PC-3 (cell line): ENCODE measurements around the gene LIN28B. TPM values are rescaled to one million over a fixed set of nuclear protein-coding genes. Genes with fewer than 3 reads are reported as not detected.
"Not testable (repeated sequence)": the region's sequence is repeated elsewhere in the genome, so short reads cannot be mapped to it uniquely, and the experiment has no call there.

ENCODE experiments used
- ATAC-seq: fragments of 200-7000 bp; cut with Tn5 transposase; 2 replicates; pipeline ENCODE4 v1.9.1; 2020; ENCODE audit warnings: mild to moderate bottlenecking, moderate library complexity
- BruUV-seq: library from RNA; stranded (reverse); fragments of 400-500 nt; replicated peaks from 2 replicates; lab custom pipeline; 2021; lab: Mats Ljungman, UMichigan
- CTCF ChIA-PET: fragments of 300-600 bp; sonication (Branson Sonifier 250); formaldehyde crosslinking; loops from one replicate; lab custom pipeline; 2022; ENCODE audit warnings: antibody characterized with exemption; lab: Charles Lee
- POLR2A ChIA-PET: fragments of 300-600 bp; sonication (Branson Sonifier 250); formaldehyde crosslinking; loops from one replicate; lab custom pipeline; 2022; ENCODE audit warnings: antibody characterized with exemption; ENCODE audit not compliant: unreplicated experiment; lab: Charles Lee
- DNase-seq: peaks from one replicate; pipeline ENCODE4 v3.0.0-alpha.2; 2015
- H2AFZ ChIP-seq: fragments of 300-600 bp; sonication (generic); 2 replicates; pipeline ENCODE4 v1.6.0; 2016; ENCODE audit warnings: antibody characterized with exemption, low read length
- H3F3A ChIP-seq: fragments of 300-600 bp; sonication (generic); one replicate; pipeline ENCODE4 v1.6.0; 2017; ENCODE audit warnings: antibody characterized with exemption, low read length, control low read depth, mild to moderate bottlenecking; ENCODE audit not compliant: unreplicated experiment
- H3K27ac ChIP-seq: fragments of 300-600 bp; sonication (generic); 2 replicates; pipeline ENCODE4 v1.5.1; 2016; ENCODE audit warnings: mild to moderate bottlenecking, low read length
- H3K27me3 ChIP-seq: fragments of 300-600 bp; sonication (generic); 2 replicates; pipeline ENCODE4 v1.6.1; 2016; ENCODE audit warnings: low read length, mixed read lengths
- H3K36me3 ChIP-seq: fragments of 300-600 bp; sonication (generic); 2 replicates; pipeline ENCODE4 v1.6.1; 2016; ENCODE audit warnings: low read depth, mixed run types, low read length, mixed read lengths
- H3K4me1 ChIP-seq: fragments of 300-600 bp; sonication (generic); 2 replicates; pipeline ENCODE4 v1.5.1; 2016; ENCODE audit warnings: low read length; ENCODE audit not compliant: insufficient read depth
- H3K4me2 ChIP-seq: fragments of 300-600 bp; sonication (generic); 2 replicates; pipeline ENCODE4 v1.6.0; 2016; ENCODE audit warnings: low read length
- H3K4me3 ChIP-seq: fragments of 300-600 bp; sonication (generic); 2 replicates; pipeline ENCODE4 v1.5.1; 2016; ENCODE audit warnings: mild to moderate bottlenecking, low read length, mixed read lengths
- H3K79me2 ChIP-seq: fragments of 300-600 bp; sonication (generic); 2 replicates; pipeline ENCODE4 v1.6.1; 2017; ENCODE audit warnings: low read length, mixed read lengths
- H3K9ac ChIP-seq: fragments of 300-600 bp; sonication (generic); 2 replicates; pipeline ENCODE4 v1.6.0; 2016; ENCODE audit warnings: mild to moderate bottlenecking, low read length
- H3K9me2 ChIP-seq: fragments of 300-600 bp; sonication (generic); replicated peaks from 2 replicates; pipeline ENCODE4 v1.6.1; 2016; ENCODE audit warnings: mixed run types, low read length, mixed read lengths
- H3K9me3 ChIP-seq: fragments of 300-600 bp; sonication (generic); 2 replicates; pipeline ENCODE4 v1.6.1; 2016; ENCODE audit warnings: low read length, mixed read lengths
- H4K20me1 ChIP-seq: fragments of 300-600 bp; sonication (generic); 2 replicates; pipeline ENCODE4 v1.6.1; 2016; ENCODE audit warnings: low read length, mixed read lengths
- EZH2 ChIP-seq: fragments of 300-600 bp; sonication (generic); IDR thresholded peaks from one replicate; pipeline ENCODE4 v1.6.1; 2017; ENCODE audit warnings: antibody characterized with exemption, mild to moderate bottlenecking, low read length; ENCODE audit not compliant: unreplicated experiment
- EZH2phosphoT487 ChIP-seq: fragments of 300-600 bp; sonication (generic); IDR thresholded peaks from 2 replicates; pipeline ENCODE4 v1.6.1; 2018; ENCODE audit warnings: mild to moderate bottlenecking, antibody characterized with exemption, low read length, borderline replicate concordance
- intact Hi-C: fragments of 100-400 bp; cut with micrococcal nuclease; formaldehyde crosslinking; loops from 2 replicates; pipeline ENCODE4 v1.9.0; 2023
- total RNA-seq: library from RNA; depleted of rRNA; stranded (reverse); fragments of >200 nt; gene quantifications from 2 replicates; pipeline ENCODE4 v1.2.3, GENCODE V29; 2014
- TF ChIP-seq, protein P1 (sequence below): fragments of 300-600 bp; sonication (generic); conservative IDR thresholded peaks from 2 replicates; pipeline ENCODE4 v1.5.1; 2017; ENCODE audit warnings: antibody characterized with exemption, low read depth, mild to moderate bottlenecking, low read length

The LIN28B gene
- total RNA-seq, 1 experiment from 2014 or later: 0.11 TPM

DNA sequence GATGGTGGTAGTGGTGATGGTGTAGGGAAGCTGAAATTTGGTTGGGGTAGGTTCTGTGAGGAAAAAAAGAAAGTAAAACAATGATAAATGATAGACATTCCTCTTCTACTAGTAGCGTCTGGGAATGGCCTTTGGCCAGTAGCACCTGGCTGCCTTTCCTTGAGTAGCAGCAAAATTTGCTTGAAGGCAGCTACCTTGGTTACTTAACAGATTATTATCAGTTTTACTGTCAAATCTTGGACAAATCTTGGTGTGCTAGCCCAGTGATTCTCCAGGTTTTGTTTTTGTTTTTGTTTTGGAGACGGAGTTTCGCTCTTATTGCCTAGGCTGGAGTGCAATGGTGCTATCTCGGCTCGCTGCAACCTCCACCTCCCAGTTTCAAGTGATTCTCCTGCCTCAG, 26.4 kb downstream of the LIN28B start:
- POLR2A ChIA-PET: no interaction called here
- no peaks in the 10 kb centered on the region for H3K4me1 ChIP-seq
- intact Hi-C loops: no loop called here
- H3K9ac ChIP-seq: no peak overlapping the region
- TF ChIP-seq, protein P1, sequence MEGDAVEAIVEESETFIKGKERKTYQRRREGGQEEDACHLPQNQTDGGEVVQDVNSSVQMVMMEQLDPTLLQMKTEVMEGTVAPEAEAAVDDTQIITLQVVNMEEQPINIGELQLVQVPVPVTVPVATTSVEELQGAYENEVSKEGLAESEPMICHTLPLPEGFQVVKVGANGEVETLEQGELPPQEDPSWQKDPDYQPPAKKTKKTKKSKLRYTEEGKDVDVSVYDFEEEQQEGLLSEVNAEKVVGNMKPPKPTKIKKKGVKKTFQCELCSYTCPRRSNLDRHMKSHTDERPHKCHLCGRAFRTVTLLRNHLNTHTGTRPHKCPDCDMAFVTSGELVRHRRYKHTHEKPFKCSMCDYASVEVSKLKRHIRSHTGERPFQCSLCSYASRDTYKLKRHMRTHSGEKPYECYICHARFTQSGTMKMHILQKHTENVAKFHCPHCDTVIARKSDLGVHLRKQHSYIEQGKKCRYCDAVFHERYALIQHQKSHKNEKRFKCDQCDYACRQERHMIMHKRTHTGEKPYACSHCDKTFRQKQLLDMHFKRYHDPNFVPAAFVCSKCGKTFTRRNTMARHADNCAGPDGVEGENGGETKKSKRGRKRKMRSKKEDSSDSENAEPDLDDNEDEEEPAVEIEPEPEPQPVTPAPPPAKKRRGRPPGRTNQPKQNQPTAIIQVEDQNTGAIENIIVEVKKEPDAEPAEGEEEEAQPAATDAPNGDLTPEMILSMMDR: no peak
- TF ChIP-seq EZH2phosphoT487: no peak
- TF ChIP-seq EZH2: no peak
- CTCF ChIA-PET: no interaction called here
- BruUV-seq: no TSS peak
- H3F3A ChIP-seq: no peaks in the 10 kb centered on the region
- no peaks in the 10 kb centered on the region for H4K20me1 ChIP-seq
- no peaks in the 10 kb centered on the region for H3K9me2 ChIP-seq
- no peaks in the 10 kb centered on the region for H3K9me3 ChIP-seq
- no peak overlapping the region for H3K4me2 ChIP-seq
- H3K27me3 ChIP-seq: no peaks in the 10 kb centered on the region
- no peak overlapping the region for H2AFZ ChIP-seq
- H3K4me3 ChIP-seq: no peak overlapping the region
- no peak for ATAC-seq
- no peak for DNase-seq
- no peaks in the 10 kb centered on the region for H3K36me3 ChIP-seq
- H3K79me2 ChIP-seq: no peaks in the 10 kb centered on the region
- H3K27ac ChIP-seq: no peak overlapping the region

DNA sequence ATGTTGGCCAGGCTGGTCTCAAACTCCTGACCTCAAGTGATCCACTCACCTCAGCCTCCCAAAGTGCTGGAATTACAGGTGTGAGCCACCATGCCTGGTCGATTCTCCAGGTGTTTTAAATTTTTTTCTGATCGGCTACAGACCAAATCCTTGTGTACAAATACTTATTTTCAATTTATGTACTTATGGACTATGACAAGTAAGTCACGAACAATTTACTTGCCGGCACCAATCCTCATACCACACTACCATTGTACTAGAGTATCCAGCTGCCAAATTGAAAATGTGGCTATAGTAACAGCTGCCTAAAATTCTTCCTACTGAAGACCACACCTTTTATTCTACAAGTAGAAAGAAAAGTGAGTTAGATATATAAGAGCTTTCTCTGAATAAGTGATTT, 26.9 kb downstream of the LIN28B start:
- Histone ChIP-seq H3K79me2 (no peaks in the 10 kb centered on the region), H3K9ac (no peak overlapping the region), H3K4me3 (no peak overlapping the region), H2AFZ (no peak overlapping the region), H3K4me2 (no peak overlapping the region), H3K27me3 (no peaks in the 10 kb centered on the region), H3K4me1 (no peaks in the 10 kb centered on the region), H3F3A (no peaks in the 10 kb centered on the region), H3K27ac (no peak overlapping the region), H3K9me3 (no peaks in the 10 kb centered on the region), H3K9me2 (no peaks in the 10 kb centered on the region), H3K36me3 (no peaks in the 10 kb centered on the region), H4K20me1 (no peaks in the 10 kb centered on the region)
- CTCF ChIA-PET: no interaction called here
- no peak for DNase-seq
- no peak for ATAC-seq
- POLR2A ChIA-PET: no interaction called here
- TF ChIP-seq EZH2phosphoT487 (no peak), EZH2 (no peak)
- TF ChIP-seq, protein P1: no peak
- intact Hi-C loops: no loop called here
- BruUV-seq: no TSS peak

DNA sequence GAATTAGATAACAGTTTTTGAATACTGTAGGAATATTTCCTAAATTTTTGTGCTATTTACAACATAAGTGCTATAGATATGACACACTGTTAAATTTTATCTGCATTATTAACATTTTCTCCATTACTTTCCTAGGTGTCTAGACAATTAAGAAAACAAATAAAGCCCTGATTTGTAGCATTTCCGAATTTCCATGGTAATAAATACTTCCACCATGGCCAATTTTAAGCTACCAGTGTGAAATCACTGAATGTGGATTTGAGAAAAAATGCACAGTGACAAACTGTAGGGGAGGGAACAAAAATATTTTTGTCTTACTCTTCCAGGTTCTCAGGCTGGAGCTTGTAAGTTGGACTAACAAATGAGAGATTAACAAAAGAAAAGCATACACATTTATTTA, 27.9 kb downstream of the LIN28B start:
- H3K27ac ChIP-seq: no peak overlapping the region
- H3K4me3 ChIP-seq: no peak overlapping the region
- ChIA-PET POLR2A (no interaction called here), CTCF (no interaction called here)
- no peak overlapping the region for H2AFZ ChIP-seq
- no peaks in the 10 kb centered on the region for H3K9me3 ChIP-seq
- intact Hi-C loops: no loop called here
- no peak overlapping the region for H3K9ac ChIP-seq
- H3K9me2 ChIP-seq: no peaks in the 10 kb centered on the region
- BruUV-seq: no TSS peak
- H4K20me1 ChIP-seq: no peaks in the 10 kb centered on the region
- TF ChIP-seq EZH2: no peak
- TF ChIP-seq, protein P1: no peak
- no peak for TF ChIP-seq EZH2phosphoT487
- no peaks in the 10 kb centered on the region for H3K4me1 ChIP-seq
- H3F3A ChIP-seq: no peaks in the 10 kb centered on the region
- ATAC-seq (no peak), DNase-seq (no peak)
- no peaks in the 10 kb centered on the region for H3K79me2 ChIP-seq
- H3K36me3 ChIP-seq: no peaks in the 10 kb centered on the region
- H3K4me2 ChIP-seq: no peak overlapping the region
- H3K27me3 ChIP-seq: no peaks in the 10 kb centered on the region

DNA sequence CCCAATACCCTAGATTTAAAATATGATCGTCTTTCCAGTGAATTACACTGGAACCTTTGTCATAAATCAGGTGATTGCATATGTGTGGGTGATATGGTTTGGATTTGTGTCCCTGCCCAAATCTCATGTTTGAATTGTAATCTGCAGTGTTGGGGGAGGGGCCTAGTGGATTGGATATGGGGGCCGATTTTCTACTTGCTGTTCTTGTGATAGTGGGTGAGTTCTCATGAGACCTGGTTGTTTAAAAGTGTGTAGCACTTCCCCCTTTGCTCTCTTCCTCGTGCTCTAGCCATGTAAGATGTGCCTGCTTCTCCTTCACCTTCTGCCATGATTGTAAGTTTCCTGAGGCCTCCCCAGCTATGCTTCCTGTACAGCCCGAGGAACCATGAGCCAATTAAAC, 29.0 kb downstream of the LIN28B start:
- ATAC-seq, H3F3A ChIP-seq, BruUV-seq, H3K4me2 ChIP-seq, DNase-seq, H3K4me1 ChIP-seq, H3K9me3 ChIP-seq, POLR2A ChIA-PET, intact Hi-C loops, H3K4me3 ChIP-seq, H3K9me2 ChIP-seq, H3K27me3 ChIP-seq, H2AFZ ChIP-seq, H3K36me3 ChIP-seq, CTCF ChIA-PET, H3K9ac ChIP-seq, H3K79me2 ChIP-seq, H4K20me1 ChIP-seq, H3K27ac ChIP-seq: not testable (repeated sequence)
